Common myeloid progenitor, CD34-positive (primary cell): Measurements from ENCODE around the gene RSAD2.
"Not testable (repeated sequence)": the region's sequence is repeated elsewhere in the genome, so short reads cannot be mapped to it uniquely, and the experiment has no call there.

Source experiments
- CTCF ChIA-PET: fragments of 350-600 bp; sonication (Branson Sonifier 250); formaldehyde crosslinking; loops from one replicate; lab custom pipeline; 2021; ENCODE audit warnings: antibody characterized with exemption; lab: Charles Lee
- POLR2A ChIA-PET: fragments of 350-600 bp; sonication (Branson Sonifier 250); formaldehyde crosslinking; loops from one replicate; lab custom pipeline; 2021; ENCODE audit warnings: antibody characterized with exemption; lab: Charles Lee
- DNase-seq, 3 donors: peaks; one replicate each; pipeline versions ENCODE4 v3.0.0 to v3.0.0-alpha.2; 2013
- H3K27ac ChIP-seq, 2 experiments: 1 replicate in 1 of 2; 2 replicates in 1 of 2; pipeline ENCODE4 v1.7.0; 2013; ENCODE audit warnings: inconsistent platforms in 2 of 2, low read length in 2 of 2, mild to moderate bottlenecking in 2 of 2, low read depth in 1 of 2, moderate library complexity in 1 of 2; ENCODE audit not compliant: severe bottlenecking in 2 of 2, insufficient read depth in 1 of 2, poor library complexity in 1 of 2
- H3K27me3 ChIP-seq, 5 experiments: replicated peaks in 2 of 5; 1 replicate in 3 of 5; 2 replicates in 2 of 5; pipeline versions ENCODE4 v1.6.1 to v1.7.0; 2013; ENCODE audit warnings: low read length in 4 of 5, mild to moderate bottlenecking in 2 of 5, moderate library complexity in 2 of 5, inconsistent platforms in 1 of 5; ENCODE audit not compliant: insufficient read depth in 5 of 5, control insufficient read depth in 4 of 5
- H3K36me3 ChIP-seq, 4 experiments: 1 replicate in 2 of 4; 2 replicates in 2 of 4; pipeline versions ENCODE4 v1.6.1 to v1.7.0; 2013; ENCODE audit warnings: low read length in 3 of 4, control low read depth in 1 of 4, mild to moderate bottlenecking in 1 of 4; ENCODE audit not compliant: control insufficient read depth in 4 of 4, insufficient read depth in 4 of 4
- H3K4me1 ChIP-seq, 4 experiments: 1 replicate in 3 of 4; 2 replicates in 1 of 4; pipeline versions ENCODE4 v1.6.1 to v1.7.1; 2013; ENCODE audit warnings: low read length in 3 of 4, mild to moderate bottlenecking in 3 of 4, control low read depth in 1 of 4, inconsistent platforms in 1 of 4, moderate library complexity in 1 of 4; ENCODE audit not compliant: control insufficient read depth in 4 of 4, insufficient read depth in 4 of 4; ENCODE audit errors: control extremely low read depth in 1 of 4
- H3K4me3 ChIP-seq, 7 experiments: 1 replicate in 4 of 7; 2 replicates in 3 of 7; pipeline versions ENCODE4 v1.5.1 to v1.7.0; 2013; ENCODE audit warnings: mild to moderate bottlenecking in 7 of 7, low read length in 6 of 7, moderate library complexity in 6 of 7, inconsistent platforms in 2 of 7, low read depth in 2 of 7, control low read depth in 1 of 7; ENCODE audit not compliant: insufficient read depth in 4 of 7, control insufficient read depth in 1 of 7; ENCODE audit errors: extremely low read depth in 1 of 7
- H3K9me3 ChIP-seq, 5 experiments: 1 replicate in 4 of 5; 2 replicates in 1 of 5; pipeline versions ENCODE4 v1.6.1 to v1.7.1; 2013; ENCODE audit warnings: low read length in 4 of 5, mild to moderate bottlenecking in 2 of 5, inconsistent platforms in 1 of 5, low read depth in 1 of 5, moderate library complexity in 1 of 5; ENCODE audit not compliant: control insufficient read depth in 4 of 5, insufficient read depth in 2 of 5; ENCODE audit errors: control extremely low read depth in 1 of 5
- WGBS: methylation state at CpG from one replicate; pipeline ENCODE4 v1.1.5; 2013; ENCODE audit not compliant: insufficient coverage; 5-methylcytosine and 5-hydroxymethylcytosine counted together

Gene RSAD2

DNA sequence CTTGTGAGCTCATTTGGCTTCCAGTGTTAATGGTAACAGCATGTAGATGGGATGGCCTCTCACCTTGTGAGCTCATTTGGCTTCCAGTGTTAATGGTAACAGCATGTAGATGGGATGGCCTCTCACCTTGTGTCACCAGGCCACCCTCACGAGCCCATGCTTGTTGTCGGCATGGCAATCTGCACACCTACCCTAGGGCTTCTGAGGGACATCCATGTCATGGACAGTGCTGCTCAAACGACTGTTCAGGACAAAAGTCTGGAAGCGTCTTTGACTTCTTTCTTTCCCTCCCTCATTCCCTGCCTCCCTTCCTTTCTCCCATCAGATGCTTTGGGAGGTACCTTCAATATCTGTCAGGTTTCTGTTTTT, 58.1 kb downstream of the RSAD2 start:
- Histone ChIP-seq H3K4me3 (peak overlapping the region in 1 of 7 experiments; percentile 12), H3K4me1 (peaks cover 22 to 59% (median 49%) of the 10 kb centered on the region in 4 experiments)
- H3K36me3 ChIP-seq, DNase-seq, H3K27ac ChIP-seq, POLR2A ChIA-PET, H3K9me3 ChIP-seq, H3K27me3 ChIP-seq: not testable (repeated sequence)
- WGBS: 100% methylated on average over 4 of the region's 4 CpGs
- CTCF ChIA-PET: interaction anchor here (0.9 to 3.8 kb wide), 6 partner anchors 11 to 26 kb away, joined by 3 to 13 read pairs (median 4); no protein-coding TSS in a partner anchor

DNA sequence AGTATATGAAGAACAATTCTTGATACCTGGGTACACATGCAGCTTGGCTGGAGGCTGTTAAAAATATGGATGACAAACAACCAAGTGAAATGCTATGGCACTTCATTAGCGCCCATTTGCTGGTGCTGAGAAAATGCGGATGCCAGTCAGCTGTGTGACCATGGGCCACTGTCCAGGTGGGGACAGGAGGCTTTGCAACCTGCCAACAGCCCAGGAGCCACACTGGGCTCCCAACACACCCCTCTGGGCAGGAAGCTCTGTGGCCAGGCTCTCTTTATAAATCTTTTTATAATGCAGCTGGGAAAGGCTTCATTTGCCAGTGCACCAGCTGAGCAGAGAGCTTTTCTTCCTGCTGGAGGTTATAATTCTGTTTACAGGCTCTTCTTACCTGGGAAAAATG, 59.6 kb downstream of the RSAD2 start:
- ChIA-PET CTCF (interaction anchor here (0.8 to 3.8 kb wide), 5 partner anchors 9 to 49 kb away, joined by 3 to 13 read pairs (median 4); no protein-coding TSS in a partner anchor), POLR2A (no interaction called here)
- 100% methylated on average over 2 of the region's 2 CpGs for WGBS
- H3K9me3 ChIP-seq: peaks cover 0 to 2% (median 0%) of the 10 kb centered on the region in 5 experiments
- peaks cover 22 to 52% (median 42%) of the 10 kb centered on the region in 4 experiments for H3K4me1 ChIP-seq
- H3K36me3 ChIP-seq: peaks cover 0 to 18% (median 11%) of the 10 kb centered on the region in 4 experiments
- no peak for DNase-seq
- H3K27me3 ChIP-seq: no peaks in the 10 kb centered on the region
- no peak overlapping the region for H3K27ac ChIP-seq
- H3K4me3 ChIP-seq: no peak overlapping the region

DNA sequence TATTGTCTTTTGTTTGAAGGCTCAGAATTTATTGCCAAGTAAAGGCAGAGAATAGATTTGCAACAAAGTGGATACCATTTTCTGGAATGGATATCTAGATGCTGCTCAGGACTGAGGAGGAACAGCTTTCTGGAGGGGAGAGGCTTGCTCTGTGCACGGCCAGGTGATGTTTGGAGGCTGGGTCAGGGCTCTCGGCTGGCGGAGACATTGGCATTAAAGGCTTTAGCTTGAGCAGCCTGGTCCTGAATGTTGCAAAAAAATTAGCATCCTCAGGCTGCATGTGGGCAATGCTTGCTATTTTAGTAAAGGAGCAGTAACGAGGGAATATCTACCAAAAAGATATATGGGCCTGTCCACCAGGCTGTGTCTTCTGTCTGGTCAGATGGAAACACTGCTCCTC, 60.0 kb downstream of the RSAD2 start:
- Histone ChIP-seq H3K4me1 (peaks cover 22 to 52% (median 41%) of the 10 kb centered on the region in 4 experiments), H3K36me3 (peaks cover 0 to 21% (median 15%) of the 10 kb centered on the region in 4 experiments), H3K4me3 (no peak overlapping the region), H3K27me3 (no peaks in the 10 kb centered on the region), H3K27ac (no peak overlapping the region), H3K9me3 (no peaks in the 10 kb centered on the region)
- WGBS: 54% methylated on average over 4 of the region's 4 CpGs
- DNase-seq: no peak
- ChIA-PET CTCF (interaction anchor here (1.1 to 3.8 kb wide), 5 partner anchors 10 to 50 kb away, joined by 4 to 13 read pairs (median 4); no protein-coding TSS in a partner anchor), POLR2A (no interaction called here)

DNA sequence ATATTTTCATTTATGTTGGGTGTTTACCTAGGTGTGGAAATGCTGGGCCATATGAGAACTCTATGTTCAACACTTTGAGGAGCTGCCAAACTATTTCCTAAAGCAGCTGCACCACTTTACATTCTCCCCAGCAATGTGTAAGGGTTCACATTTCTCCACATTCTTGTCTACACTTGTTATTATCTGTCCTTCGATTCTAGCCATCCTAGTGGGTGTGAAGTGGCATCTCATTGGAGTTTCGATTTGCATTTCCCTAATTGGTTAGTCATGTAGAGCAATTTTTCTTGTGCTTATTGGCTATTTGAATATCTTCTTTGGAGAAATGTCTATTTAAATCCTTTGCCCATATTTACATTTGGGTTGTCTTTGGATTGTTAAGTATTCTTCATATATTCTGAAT, 61.5 kb downstream of the RSAD2 start:
- H3K4me1 ChIP-seq: peaks cover 16 to 38% (median 34%) of the 10 kb centered on the region in 4 experiments
- no peaks in the 10 kb centered on the region for H3K9me3 ChIP-seq
- no peak for DNase-seq
- 100% methylated on average over 1 of the region's 2 CpGs for WGBS
- H3K36me3 ChIP-seq: peaks cover 5 to 36% (median 28%) of the 10 kb centered on the region in 4 experiments
- no peak overlapping the region for H3K27ac ChIP-seq
- CTCF ChIA-PET: interaction anchor here (1.6 kb wide), 1 partner anchor 20 kb away, joined by 3 read pairs; no protein-coding TSS in a partner anchor
- no peaks in the 10 kb centered on the region for H3K27me3 ChIP-seq
- no peak overlapping the region for H3K4me3 ChIP-seq
- POLR2A ChIA-PET: no interaction called here

DNA sequence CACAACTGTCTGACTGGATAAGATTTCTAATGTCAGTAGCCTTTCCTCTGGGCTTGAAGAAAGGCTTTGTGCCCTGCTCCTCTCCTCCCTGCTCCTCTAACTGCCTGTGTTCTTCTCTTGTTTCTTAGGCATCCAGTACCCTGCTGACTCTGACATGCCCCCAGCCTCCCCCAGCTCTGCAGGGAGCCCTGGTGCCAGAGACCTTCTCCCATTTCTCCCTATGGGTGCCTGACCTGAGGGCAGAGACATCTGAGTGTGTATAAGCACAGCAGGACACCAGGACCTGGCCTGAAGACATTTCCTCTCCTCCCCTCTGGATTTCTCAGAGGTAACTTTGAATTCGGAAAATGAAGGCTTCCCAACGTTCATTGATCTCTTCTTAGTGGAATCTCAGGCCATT, 63.2 kb downstream of the RSAD2 start:
- H3K4me1 ChIP-seq: peaks cover 14 to 38% (median 32%) of the 10 kb centered on the region in 4 experiments
- H3K4me3 ChIP-seq: no peak overlapping the region
- POLR2A ChIA-PET: no interaction called here
- peaks cover 5 to 52% (median 30%) of the 10 kb centered on the region in 4 experiments for H3K36me3 ChIP-seq
- CTCF ChIA-PET: interaction anchor here (2.1 kb wide), 1 partner anchor 17 kb away, joined by 5 read pairs; no protein-coding TSS in a partner anchor
- H3K27me3 ChIP-seq: no peaks in the 10 kb centered on the region
- DNase-seq: no peak
- no peak overlapping the region for H3K27ac ChIP-seq
- WGBS: no CpG with 5 or more reads among the region's 2 CpGs
- H3K9me3 ChIP-seq: no peaks in the 10 kb centered on the region

DNA sequence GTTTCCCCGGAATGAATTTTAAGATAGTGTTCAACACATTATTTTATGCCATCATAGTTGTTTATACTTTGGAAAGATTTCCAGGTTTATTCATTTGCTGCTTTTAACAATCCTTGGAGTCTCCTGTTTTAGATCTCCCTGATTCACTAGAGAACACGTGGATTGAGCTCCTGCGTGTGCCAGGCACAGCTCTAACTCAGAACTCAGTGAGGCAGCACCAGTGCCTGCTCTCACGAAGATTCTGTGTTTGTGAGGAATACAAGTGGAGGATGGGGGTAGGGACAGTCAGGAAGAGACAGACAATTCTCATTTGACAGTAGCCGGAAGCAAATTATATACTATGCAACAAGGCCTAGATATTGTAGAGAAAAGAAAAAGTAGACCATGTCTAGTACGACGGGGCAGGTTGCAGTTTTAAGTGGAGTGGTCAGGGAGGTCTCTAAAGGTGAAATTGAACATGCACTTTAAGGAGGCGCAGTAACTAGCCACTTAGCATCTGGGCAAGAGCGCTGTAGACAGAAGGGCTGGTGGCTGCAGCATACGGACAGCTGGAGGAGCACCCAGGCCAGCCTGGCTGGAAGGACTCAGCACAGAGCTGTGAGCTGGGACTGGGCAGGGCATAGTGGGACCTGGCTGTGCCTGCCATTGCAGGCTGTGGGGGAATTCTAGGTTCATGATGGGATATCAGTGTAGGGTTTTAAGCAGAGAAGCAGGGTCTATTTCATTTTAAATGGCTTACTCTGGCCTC, 63.9 kb downstream of the RSAD2 start:
- Histone ChIP-seq H3K36me3 (peaks cover 5 to 52% (median 30%) of the 10 kb centered on the region in 4 experiments), H3K27me3 (no peaks in the 10 kb centered on the region), H3K27ac (no peak overlapping the region), H3K9me3 (no peaks in the 10 kb centered on the region), H3K4me3 (no peak overlapping the region), H3K4me1 (peaks cover 14 to 34% (median 28%) of the 10 kb centered on the region in 4 experiments)
- POLR2A ChIA-PET: no interaction called here
- 100% methylated on average over 8 of the region's 10 CpGs for WGBS
- DNase-seq: no peak
- CTCF ChIA-PET: interaction anchor here (2.1 kb wide), 1 partner anchor 16 kb away, joined by 5 read pairs; no protein-coding TSS in a partner anchor

DNA sequence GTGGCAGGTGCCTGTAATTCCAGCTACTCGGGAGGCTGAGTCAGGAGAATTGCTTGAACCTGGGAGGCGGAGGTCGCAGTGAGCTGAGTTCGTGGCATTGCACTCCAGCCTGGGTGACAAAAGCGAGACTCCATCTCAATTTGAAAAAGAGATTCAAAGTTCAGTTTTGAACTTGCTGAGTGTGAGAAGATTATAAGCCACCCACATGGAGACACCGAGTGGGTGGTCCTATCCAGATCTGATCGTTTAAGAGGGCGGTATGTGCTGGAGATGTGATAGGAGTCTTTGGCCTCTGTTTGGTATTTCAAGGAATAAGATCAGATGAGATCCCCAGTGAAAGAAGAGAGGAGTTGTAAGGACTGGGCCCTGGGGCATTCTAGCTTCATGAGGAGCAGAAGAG, 65.3 kb downstream of the RSAD2 start:
- Histone ChIP-seq H3K27ac (no peak overlapping the region), H3K4me1 (peaks cover 7 to 21% (median 15%) of the 10 kb centered on the region in 4 experiments), H3K36me3 (peaks cover 5 to 52% (median 31%) of the 10 kb centered on the region in 4 experiments), H3K4me3 (no peak overlapping the region), H3K9me3 (no peaks in the 10 kb centered on the region), H3K27me3 (no peaks in the 10 kb centered on the region)
- ChIA-PET POLR2A (no interaction called here), CTCF (interaction anchor here (1.1 kb wide), 1 partner anchor 15 kb away, joined by 3 read pairs; no protein-coding TSS in a partner anchor)
- no peak for DNase-seq
- 100% methylated on average over 8 of the region's 8 CpGs for WGBS
